ENCODE data around the gene TIGIT.

- TF ChIP-seq CTCF (IDR thresholded peaks at IDR 0.05): no peak
- no peak for TF ChIP-seq EP300 (IDR thresholded peaks at IDR 0.05)
- TF ChIP-seq POLR2A (IDR thresholded peaks at IDR 0.05): no peak
Observed at GRCh38 chr3:114351822-114352145, 58.0 kb downstream of the TIGIT start.

All from ovary (tissue), 3 donors.